SK-N-SH (cell line): Measurements from ENCODE around the gene PPP1R14B. TPM values are rescaled to one million over a fixed set of nuclear protein-coding genes. Genes with fewer than 3 reads are reported as not detected.

Experiments used
- CTCF ChIA-PET: fragments of 300-600, 350-600 bp; formaldehyde crosslinking; extraction: SDS; loops from one replicate; lab custom pipeline; 2021; lab: Yijun Ruan, JAX
- POLR2A ChIA-PET: fragments of 350-600 bp; sonication (Branson Sonifier 250); formaldehyde crosslinking; extraction: SDS; loops from one replicate; lab custom pipeline; 2020; ENCODE audit warnings: antibody characterized with exemption, inconsistent platforms; lab: Yijun Ruan, JAX
- DNase-seq: peaks from one replicate; pipeline ENCODE4 v3.0.0; 2012
- H2AFZ ChIP-seq: fragments of 200-600 bp; sonication (generic); 2 replicates; pipeline ENCODE4 v1.8.1; 2016; ENCODE audit warnings: antibody characterized with exemption, mild to moderate bottlenecking, low read depth
- H3F3A ChIP-seq: fragments of 200-600 bp; sonication (generic); replicated peaks from 2 replicates; pipeline ENCODE3; 2016; ENCODE audit warnings: antibody characterized with exemption, mild to moderate bottlenecking; ENCODE audit not compliant: insufficient read depth
- H3K27ac ChIP-seq, 2 experiments: fragments of 200-500 bp in 1 of 2; fragments of 200-600 bp in 1 of 2; sonication (Bioruptor generic) in 1 of 2; sonication (generic), shearing (Covaris generic) in 1 of 2; 2 replicates each; pipeline versions ENCODE4 v1.5.1 to v1.6.1; 2014 to 2016; ENCODE audit warnings: low read depth in 2 of 2, inconsistent platforms in 1 of 2, low read length in 1 of 2, mild to moderate bottlenecking in 1 of 2, mixed read lengths in 1 of 2
- H3K27me3 ChIP-seq: fragments of 200-600 bp; sonication (generic), shearing (Covaris generic); 2 replicates; pipeline ENCODE4 v1.6.1; 2016; ENCODE audit warnings: mixed run types; ENCODE audit not compliant: insufficient read depth
- H3K36me3 ChIP-seq, 2 experiments: fragments of 200-500 bp in 1 of 2; fragments of 200-600 bp in 1 of 2; sonication (Bioruptor generic) in 1 of 2; sonication (generic) in 1 of 2; replicated peaks in 1 of 2; 2 replicates each; pipeline versions ENCODE3 to v1.5.1; 2014 to 2016; ENCODE audit warnings: low read length in 1 of 2, mild to moderate bottlenecking in 1 of 2; ENCODE audit not compliant: insufficient read depth in 2 of 2, control insufficient read depth in 1 of 2
- H3K4me1 ChIP-seq, 2 experiments: fragments of 200-500 bp in 1 of 2; fragments of 200-600 bp in 1 of 2; sonication (Bioruptor generic) in 1 of 2; sonication (generic), shearing (Covaris generic) in 1 of 2; 2 replicates each; pipeline versions ENCODE4 v1.5.1 to v1.6.1; 2014 to 2016; ENCODE audit warnings: low read depth in 1 of 2, low read length in 1 of 2, mixed run types in 1 of 2; ENCODE audit not compliant: insufficient read depth in 2 of 2, control insufficient read depth in 1 of 2
- H3K4me2 ChIP-seq: fragments of 200-600 bp; sonication (generic), shearing (Covaris generic); 2 replicates; pipeline ENCODE4 v1.6.1; 2017; ENCODE audit warnings: mixed run types
- H3K4me3 ChIP-seq, 2 experiments: fragments of 200-500 bp in 1 of 2; fragments of 200-600 bp in 1 of 2; sonication (Bioruptor generic) in 1 of 2; sonication (generic), shearing (Covaris generic) in 1 of 2; 2 replicates each; pipeline versions ENCODE4 v1.5.1 to v1.8.1; 2014 to 2016; ENCODE audit warnings: low read depth in 2 of 2, inconsistent platforms in 1 of 2, low read length in 1 of 2, mild to moderate bottlenecking in 1 of 2, mixed read lengths in 1 of 2, moderate library complexity in 1 of 2
- H3K79me2 ChIP-seq: fragments of 200-600 bp; sonication (generic); 2 replicates; pipeline ENCODE4 v1.8.1; 2017; ENCODE audit warnings: mild to moderate bottlenecking; ENCODE audit not compliant: insufficient read depth
- H3K9ac ChIP-seq: fragments of 200-600 bp; sonication (generic); 2 replicates; pipeline ENCODE4 v1.6.1; 2017; ENCODE audit warnings: mixed run types
- H3K9me2 ChIP-seq: fragments of 200-600 bp; sonication (generic); 2 replicates; pipeline ENCODE4 v1.6.1; 2017; ENCODE audit warnings: mixed run types
- H3K9me3 ChIP-seq: fragments of 200-600 bp; sonication (generic); 2 replicates; pipeline ENCODE4 v1.6.1; 2017; ENCODE audit warnings: mixed run types, mild to moderate bottlenecking, moderate library complexity
- H4K20me1 ChIP-seq: fragments of 200-600 bp; sonication (generic); 2 replicates; pipeline ENCODE4 v1.6.1; 2017; ENCODE audit warnings: mild to moderate bottlenecking, mixed run types; ENCODE audit not compliant: insufficient read depth
- CHD2 ChIP-seq: fragments of 150-350 bp; IDR thresholded peaks from 2 replicates; pipeline ENCODE4 v1.6.1; 2018; ENCODE audit warnings: low read length; ENCODE audit not compliant: partially characterized antibody
- FOSL2 ChIP-seq: IDR thresholded peaks from 2 replicates; pipeline ENCODE4 v1.4.0; 2012; ENCODE audit warnings: low read depth, mild to moderate bottlenecking, moderate library complexity, borderline replicate concordance
- GABPA ChIP-seq: IDR thresholded peaks from 2 replicates; pipeline ENCODE4 v1.4.0; 2012; ENCODE audit warnings: low read depth, mild to moderate bottlenecking
- NRF1 ChIP-seq: IDR thresholded peaks from 2 replicates; pipeline ENCODE4 v1.6.1; 2012; ENCODE audit warnings: low read depth, mild to moderate bottlenecking, low read length
- PBX3 ChIP-seq: IDR thresholded peaks from 2 replicates; pipeline ENCODE4; 2012
- POLR2AphosphoS5 ChIP-seq: IDR thresholded peaks from 2 replicates; pipeline ENCODE4 v1.6.1; 2012; ENCODE audit warnings: low read depth, low read length
- RAD21 ChIP-seq: IDR thresholded peaks from 2 replicates; pipeline ENCODE4 v1.6.1; 2012; ENCODE audit warnings: mild to moderate bottlenecking, low read length
- SMC3 ChIP-seq: IDR thresholded peaks from 2 replicates; pipeline ENCODE4 v1.6.1; 2012; ENCODE audit warnings: low read depth, low read length, improper control_type of control experiment
- TAF1 ChIP-seq: IDR thresholded peaks from 2 replicates; pipeline ENCODE4 v1.6.1; 2012; ENCODE audit warnings: low read depth, mild to moderate bottlenecking, low read length, moderate library complexity, borderline replicate concordance
- TCF12 ChIP-seq: IDR thresholded peaks from 2 replicates; pipeline ENCODE4 v1.4.0; 2012
- YY1 ChIP-seq: IDR thresholded peaks from 2 replicates; pipeline ENCODE4 v1.4.0; 2012; ENCODE audit warnings: low read depth, mild to moderate bottlenecking
- WGBS: methylation state at CpG from one replicate; pipeline ENCODE4 v1.1.6; 2017; ENCODE audit warnings: low lambda C conversion rate; 5-methylcytosine and 5-hydroxymethylcytosine counted together
- polyA plus RNA-seq, 3 experiments: library from polyadenylated mRNA; depleted of rRNA; stranded (reverse); fragments of >200 nt; gene quantifications; 2 replicates each; pipeline ENCODE4 v1.2.3, GENCODE V29; 2012

The PPP1R14B gene
- polyA plus RNA-seq, 1 of the 3 experiments (the other 2 are of a cell fraction): 523 TPM

GRCh38 chr11:64244107-64244506 is 2.6 kb downstream of the PPP1R14B start:
- Histone ChIP-seq H3K27ac (no peak overlapping the region; a peak in 1 of 4 replicates), H3K79me2 (peaks cover 48% of the 10 kb centered on the region), H4K20me1 (no peaks in the 10 kb centered on the region), H2AFZ (no peak overlapping the region), H3K9me2 (no peaks in the 10 kb centered on the region), H3K4me2 (no peak overlapping the region; the same call in 1 of the 2 replicates), H3K4me1 (peaks cover 15 to 46% of the 10 kb centered on the region in 2 experiments; a peak in 2 of 4 replicates), H3K4me3 (no peak overlapping the region), H3K9me3 (no peaks in the 10 kb centered on the region), H3K27me3 (no peaks in the 10 kb centered on the region), H3K36me3 (peaks cover 10 to 16% of the 10 kb centered on the region in 2 experiments), H3F3A (peaks cover 21% of the 10 kb centered on the region), H3K9ac (no peak overlapping the region)
- WGBS: 59% methylated on average over 5 of the region's 5 CpGs
- ChIA-PET POLR2A (interaction anchor here (0.9 to 12.4 kb wide), 4 partner anchors 8 to 26 kb away, joined by 3 to 112 read pairs (median 22); no protein-coding TSS in a partner anchor), CTCF (interaction anchor here (1.2 to 2.5 kb wide), 6 partner anchors 10 to 57 kb away, joined by 3 to 11 read pairs (median 6); no protein-coding TSS in a partner anchor)
- TF ChIP-seq GABPA (no peak), POLR2AphosphoS5 (peak; percentile 12; the same call in 1 of the 2 replicates), TAF1 (no peak), RAD21 (no peak)
- DNase-seq: no peak

- Histone ChIP-seq H3K36me3 (peaks cover 10 to 21% of the 10 kb centered on the region in 2 experiments), H3K9me3 (no peaks in the 10 kb centered on the region), H2AFZ (no peak overlapping the region), H4K20me1 (no peaks in the 10 kb centered on the region), H3F3A (peaks cover 28% of the 10 kb centered on the region), H3K4me1 (peaks cover 15 to 46% of the 10 kb centered on the region in 2 experiments; a peak in 2 of 4 replicates), H3K4me2 (peak overlapping the region; percentile 98), H3K9ac (no peak overlapping the region), H3K27me3 (no peaks in the 10 kb centered on the region), H3K4me3 (no peak overlapping the region), H3K9me2 (no peaks in the 10 kb centered on the region), H3K27ac (peak overlapping the region; percentile 8 to 26; a peak in 2 of 4 replicates), H3K79me2 (peaks cover 48% of the 10 kb centered on the region)
- ChIA-PET POLR2A (interaction anchor here (0.5 to 12.4 kb wide), 4 partner anchors 9 to 52 kb away, joined by 3 to 112 read pairs (median 22); no protein-coding TSS in a partner anchor), CTCF (interaction anchor here (0.6 to 3.3 kb wide), 10 partner anchors 8 to 61 kb away, joined by 3 to 17 read pairs (median 4); partner anchors contain the start of gene PLCB3)
- no peak for DNase-seq
- TF ChIP-seq TCF12 (no peak), FOSL2 (0 out of 2 replicates have a peak, but pooled peaks have one; percentile 3), YY1 (no peak), GABPA (no peak), CHD2 (peak; percentile 17), SMC3 (no peak), PBX3 (no peak), NRF1 (no peak)
- WGBS: 82% methylated on average over 7 of the region's 8 CpGs
Measured at GRCh38 chr11:64243236-64243854, 3.4 kb downstream of the PPP1R14B start.
